Karpas-422 (cell line): Measurements from ENCODE around the gene CRY2. TPM values are rescaled to one million over a fixed set of nuclear protein-coding genes. Genes with fewer than 3 reads are reported as not detected.

Experiments
- DNase-seq: peaks from one replicate; pipeline ENCODE4 v3.0.0-alpha.2; 2015
- H2AFZ ChIP-seq: fragments of 200-600 bp; sonication (generic); 2 replicates; pipeline ENCODE4 v1.6.1; 2014; ENCODE audit warnings: antibody characterized with exemption, low read length, mixed read lengths
- H3K27ac ChIP-seq: fragments of 200-600 bp; sonication (generic); 2 replicates; pipeline ENCODE4 v1.5.1; 2014; ENCODE audit warnings: mild to moderate bottlenecking, low read length, moderate library complexity
- H3K27me3 ChIP-seq: fragments of 200-600 bp; sonication (generic); 2 replicates; pipeline ENCODE4 v1.6.1; 2014; ENCODE audit warnings: low read length, mixed read lengths
- H3K36me3 ChIP-seq: fragments of 200-600 bp; sonication (generic); 2 replicates; pipeline ENCODE4 v1.6.1; 2014; ENCODE audit warnings: low read length, mixed read lengths; ENCODE audit not compliant: insufficient read depth
- H3K4me1 ChIP-seq: fragments of 200-600 bp; sonication (generic); 2 replicates; pipeline ENCODE4 v1.6.1; 2014; ENCODE audit warnings: mild to moderate bottlenecking, low read length, mixed read lengths
- H3K4me2 ChIP-seq: fragments of 200-600 bp; sonication (generic); 2 replicates; pipeline ENCODE4 v1.6.1; 2014; ENCODE audit warnings: low read length, low read depth, mild to moderate bottlenecking; ENCODE audit not compliant: poor library complexity, severe bottlenecking
- H3K4me3 ChIP-seq: fragments of 200-600 bp; sonication (generic); 2 replicates; pipeline ENCODE4 v1.5.1; 2014; ENCODE audit warnings: mild to moderate bottlenecking, antibody characterized with exemption, low read length, mixed read lengths
- H3K79me2 ChIP-seq: fragments of 200-600 bp; sonication (generic); 2 replicates; pipeline ENCODE4 v1.6.1; 2014; ENCODE audit warnings: mild to moderate bottlenecking, low read length, mixed read lengths
- H3K9ac ChIP-seq: fragments of 200-600 bp; sonication (generic); 2 replicates; pipeline ENCODE4 v1.6.0; 2014; ENCODE audit warnings: low read length
- H3K9me2 ChIP-seq: fragments of 200-600 bp; sonication (generic), shearing (Covaris generic); replicated peaks from 2 replicates; pipeline ENCODE4 v1.6.0; 2014; ENCODE audit warnings: mild to moderate bottlenecking, low read length, moderate library complexity; ENCODE audit not compliant: insufficient read depth
- H3K9me3 ChIP-seq: fragments of 300-700, 200-600 bp; sonication (generic); 2 replicates; pipeline ENCODE4 v1.6.1; 2014; ENCODE audit warnings: low read length, mixed read lengths
- H4K20me1 ChIP-seq: fragments of 200-600 bp; sonication (generic); 2 replicates; pipeline ENCODE4 v1.6.1; 2014; ENCODE audit warnings: mild to moderate bottlenecking, antibody characterized with exemption, low read length, low read depth; ENCODE audit not compliant: insufficient read depth
- total RNA-seq: library from RNA; depleted of rRNA; stranded (reverse); fragments of >200 nt; shearing (Covaris generic); gene quantifications from 2 replicates; pipeline ENCODE4 v1.2.3, GENCODE V29; 2014; ENCODE audit warnings: low replicate concordance; rRNA removed

CRY2 gene
- total RNA-seq, result 12.5 and 16.1 TPM in 2 replicates

DNA sequence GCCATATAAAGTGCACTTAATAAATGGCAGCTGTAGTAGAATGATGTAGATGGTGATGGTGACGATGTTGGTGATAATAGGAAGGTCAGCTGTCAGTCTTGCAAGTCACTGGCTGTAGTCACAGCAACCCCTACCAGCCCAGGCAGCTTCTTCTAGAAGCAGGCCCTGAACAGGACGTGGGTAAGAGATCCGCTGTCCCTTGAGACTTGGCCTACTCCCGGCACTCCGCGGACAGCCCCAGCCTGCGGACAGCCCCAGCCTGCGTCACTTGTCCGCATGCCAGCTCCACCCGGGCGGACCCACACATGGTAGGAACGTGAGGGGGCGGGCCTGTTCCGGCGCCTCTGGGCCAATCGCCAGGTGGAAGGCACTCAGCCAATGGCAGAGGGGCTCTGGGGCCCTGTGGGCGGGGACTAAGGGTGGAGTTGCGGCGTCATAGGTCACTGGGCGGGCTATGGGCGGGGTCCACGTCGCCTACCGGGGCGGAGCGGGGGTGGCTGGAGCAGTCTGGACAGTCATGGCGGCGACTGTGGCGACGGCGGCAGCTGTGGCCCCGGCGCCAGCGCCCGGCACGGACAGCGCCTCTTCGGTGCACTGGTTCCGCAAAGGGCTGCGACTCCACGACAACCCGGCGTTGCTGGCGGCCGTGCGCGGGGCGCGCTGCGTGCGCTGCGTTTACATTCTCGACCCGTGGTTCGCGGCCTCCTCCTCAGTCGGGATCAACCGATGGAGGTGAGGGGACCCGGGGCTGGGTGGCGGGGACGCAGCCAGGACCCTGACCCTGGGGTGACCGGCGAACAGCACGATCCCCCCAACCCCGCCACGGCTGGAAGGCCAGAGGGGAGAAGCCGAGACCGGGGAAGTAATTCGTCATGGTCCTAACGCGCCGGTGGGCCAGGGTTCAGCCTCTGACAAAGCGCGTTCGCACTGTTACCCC is at the start of gene CRY2:
Gene CRY2, plus strand, starts transcription at position 502 of the 937 bp plus-strand sequence. Its CDS starts 16 bp downstream, at position 518.
- peak within 1 kb of the TSS; percentile 97 for H3K4me3 ChIP-seq
- H3K36me3 ChIP-seq, result 0 out of 2 replicates have a peak, but pooled peaks cover 3% of the 10 kb centered on the region
- no peaks in the 10 kb centered on the region for H3K27me3 ChIP-seq
- H3K79me2 ChIP-seq, result peaks cover 10% of the 10 kb centered on the region
- H3K4me1 ChIP-seq, result peaks cover 31% of the 10 kb centered on the region
- peak within 1 kb of the TSS; percentile 90 for H3K9ac ChIP-seq
- peak within 1 kb of the TSS; percentile 91 for H3K4me2 ChIP-seq
- peak; percentile 99 for DNase-seq
- H2AFZ ChIP-seq, result peak within 1 kb of the TSS; percentile 93
- H4K20me1 ChIP-seq, result peaks cover 35% of the 10 kb centered on the region
- H3K27ac ChIP-seq, result no peak within 1 kb of the TSS
- H3K9me3 ChIP-seq, result no peaks in the 10 kb centered on the region
- no peaks in the 10 kb centered on the region for H3K9me2 ChIP-seq

DNA sequence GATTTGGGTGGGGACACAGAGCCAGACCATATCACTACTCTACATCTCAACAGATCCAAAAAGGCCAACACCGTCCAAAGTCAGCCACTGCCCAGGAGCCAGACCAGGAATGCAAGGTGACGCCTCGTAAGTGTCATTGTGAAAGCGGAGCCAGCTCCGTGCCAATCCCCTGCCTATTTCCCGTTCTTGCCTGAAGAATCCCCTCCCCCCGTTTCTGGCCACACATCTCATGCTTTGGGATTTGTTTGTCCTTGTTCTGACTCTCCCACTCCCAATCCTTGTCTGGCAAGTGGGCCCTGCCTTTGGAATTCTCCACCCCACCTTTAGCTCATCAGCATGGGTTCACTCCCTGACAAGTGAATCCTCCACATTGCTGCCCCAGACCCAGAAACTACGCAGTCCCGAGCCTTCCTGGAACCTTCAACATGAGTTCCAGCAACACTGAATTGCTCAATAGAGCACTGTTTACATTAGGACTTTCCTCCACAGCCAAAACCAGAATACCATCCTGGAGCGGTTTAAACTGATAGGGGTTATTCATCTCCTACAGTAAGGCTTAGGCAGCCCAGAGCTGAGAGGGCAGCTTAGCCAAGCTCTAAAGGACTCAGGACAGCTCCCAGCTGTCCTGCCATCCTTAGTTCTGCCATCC is 48.4 kb upstream of the CRY2 start:
- H3K4me1 ChIP-seq, result no peaks in the 10 kb centered on the region
- H3K9me2 ChIP-seq, result no peaks in the 10 kb centered on the region
- H3K36me3 ChIP-seq, result no peaks in the 10 kb centered on the region
- no peak overlapping the region for H3K9ac ChIP-seq
- H4K20me1 ChIP-seq, result no peaks in the 10 kb centered on the region
- DNase-seq, result no peak
- no peak overlapping the region for H2AFZ ChIP-seq
- H3K9me3 ChIP-seq, result no peaks in the 10 kb centered on the region
- H3K27me3 ChIP-seq, result no peaks in the 10 kb centered on the region
- H3K79me2 ChIP-seq, result no peaks in the 10 kb centered on the region
- no peak overlapping the region for H3K27ac ChIP-seq
- no peak overlapping the region for H3K4me2 ChIP-seq
- no peak overlapping the region for H3K4me3 ChIP-seq

DNA sequence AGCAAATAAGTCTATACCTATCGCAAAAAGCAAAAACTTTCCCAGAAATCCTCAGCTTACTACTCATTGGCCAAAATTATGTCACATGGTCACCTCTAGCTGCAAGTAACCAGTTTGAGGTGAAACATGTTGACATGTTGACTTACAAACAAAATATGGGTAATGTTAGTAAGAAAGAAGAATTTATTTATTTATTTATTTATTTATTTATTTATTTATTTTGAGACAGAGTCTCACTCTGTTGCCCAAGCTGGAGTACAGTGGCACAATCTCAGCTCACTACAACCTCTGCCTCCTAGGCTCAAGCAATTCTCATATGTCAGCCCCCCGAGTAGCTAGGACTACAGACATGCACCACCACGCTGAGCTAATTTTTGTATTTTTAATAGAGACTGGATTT is 47.7 kb upstream of the CRY2 start:
- Histone ChIP-seq H3K4me3 (no peak overlapping the region), H3K9me2 (no peaks in the 10 kb centered on the region), H3K79me2 (no peaks in the 10 kb centered on the region), H4K20me1 (no peaks in the 10 kb centered on the region), H3K4me1 (peaks cover 5% of the 10 kb centered on the region), H3K9me3 (no peaks in the 10 kb centered on the region), H2AFZ (no peak overlapping the region), H3K4me2 (no peak overlapping the region), H3K9ac (no peak overlapping the region), H3K27ac (no peak overlapping the region), H3K36me3 (no peaks in the 10 kb centered on the region), H3K27me3 (no peaks in the 10 kb centered on the region)
- DNase-seq, result no peak

- no peak overlapping the region for H3K4me3 ChIP-seq
- no peak overlapping the region for H3K4me2 ChIP-seq
- H4K20me1 ChIP-seq, result no peaks in the 10 kb centered on the region
- no peaks in the 10 kb centered on the region; the same call in 1 of the 2 replicates for H3K79me2 ChIP-seq
- H3K36me3 ChIP-seq, result no peaks in the 10 kb centered on the region
- no peaks in the 10 kb centered on the region for H3K27me3 ChIP-seq
- no peak overlapping the region for H3K9ac ChIP-seq
- no peak overlapping the region for H3K27ac ChIP-seq
- H2AFZ ChIP-seq, result no peak overlapping the region
- no peaks in the 10 kb centered on the region for H3K9me2 ChIP-seq
- peaks cover 7% of the 10 kb centered on the region for H3K4me1 ChIP-seq
- no peaks in the 10 kb centered on the region for H3K9me3 ChIP-seq
- DNase-seq, result no peak
Measured at GRCh38 chr11:45800261-45800660, 47.0 kb upstream of the CRY2 start.

DNA sequence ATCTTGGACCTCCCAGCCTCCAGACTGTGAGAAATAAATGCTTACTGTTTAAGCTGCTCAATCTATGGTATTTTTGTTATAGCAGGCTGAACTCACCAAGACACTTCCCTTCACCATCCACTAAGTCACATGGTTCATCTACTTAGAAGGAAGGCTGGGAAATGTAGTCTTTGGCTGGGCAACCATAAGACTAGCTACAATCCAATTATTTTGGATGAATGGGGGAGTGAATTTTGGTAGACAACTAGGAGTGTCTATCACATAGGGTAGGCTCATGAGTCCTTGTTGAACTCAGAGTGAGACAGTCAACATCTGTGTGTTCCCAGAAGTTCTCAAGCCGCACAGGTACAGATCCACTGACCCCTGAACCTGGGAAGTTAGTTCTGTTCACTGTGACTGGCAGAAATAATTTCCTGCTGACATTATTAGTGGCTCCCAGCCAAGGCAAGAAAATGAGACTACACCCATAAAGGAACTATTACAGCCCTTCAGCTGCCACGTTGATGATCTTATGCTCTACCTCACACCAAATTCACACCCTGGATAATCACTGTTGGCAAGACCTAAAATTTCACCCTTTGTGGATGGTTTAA is 45.5 kb upstream of the CRY2 start:
- H3K9ac ChIP-seq, result no peak overlapping the region
- no peaks in the 10 kb centered on the region for H3K9me2 ChIP-seq
- peaks cover 20% of the 10 kb centered on the region for H3K4me1 ChIP-seq
- H3K4me3 ChIP-seq, result no peak overlapping the region
- peaks cover 15% of the 10 kb centered on the region for H3K79me2 ChIP-seq
- H3K36me3 ChIP-seq, result no peaks in the 10 kb centered on the region
- no peaks in the 10 kb centered on the region for H4K20me1 ChIP-seq
- H3K27ac ChIP-seq, result no peak overlapping the region
- no peak overlapping the region for H3K4me2 ChIP-seq
- H3K9me3 ChIP-seq, result no peaks in the 10 kb centered on the region
- H2AFZ ChIP-seq, result no peak overlapping the region
- no peak for DNase-seq
- H3K27me3 ChIP-seq, result no peaks in the 10 kb centered on the region

DNA sequence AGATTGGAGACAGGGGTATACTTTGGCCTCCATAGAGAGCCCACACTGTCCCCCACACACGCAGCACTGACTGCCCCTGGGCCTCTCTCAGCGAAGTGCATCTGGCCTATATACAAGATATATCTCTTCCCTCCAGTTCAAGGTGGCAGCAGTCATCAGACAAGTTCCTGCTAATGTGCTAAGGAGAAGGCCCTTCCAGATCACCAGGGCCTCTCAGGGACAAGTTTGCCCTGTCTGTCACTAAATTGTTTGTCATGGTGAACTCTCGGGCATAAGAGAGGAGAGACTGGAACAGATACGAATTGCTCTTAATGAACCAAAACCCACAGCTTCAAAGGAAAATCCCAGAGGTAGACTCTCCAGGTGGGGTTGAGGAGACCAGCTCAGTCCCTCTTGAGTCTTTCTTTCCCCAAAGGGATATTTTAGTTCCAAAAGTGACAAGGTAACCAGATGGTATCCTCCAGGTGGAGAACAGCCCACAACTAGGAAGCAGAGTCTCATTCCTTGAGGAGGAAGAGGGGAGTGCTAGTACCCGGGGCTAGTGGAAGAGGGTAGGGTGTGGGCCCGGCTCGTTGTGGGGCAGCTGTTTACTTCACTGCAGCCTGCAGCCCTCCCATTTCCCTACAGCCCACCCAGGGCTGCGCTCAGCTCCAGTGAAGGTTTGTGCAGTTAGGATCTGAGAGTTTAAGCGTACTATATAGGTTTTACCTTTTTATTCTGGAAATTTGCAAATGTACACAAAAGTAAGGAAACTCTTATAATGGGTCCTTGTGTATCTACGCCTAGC is 44.6 kb upstream of the CRY2 start:
- Histone ChIP-seq H3K27ac (no peak overlapping the region), H3K27me3 (no peaks in the 10 kb centered on the region), H3K9me2 (no peaks in the 10 kb centered on the region), H3K36me3 (no peaks in the 10 kb centered on the region), H3K9me3 (no peaks in the 10 kb centered on the region), H3K4me3 (no peak overlapping the region), H2AFZ (no peak overlapping the region), H3K9ac (no peak overlapping the region), H3K79me2 (peaks cover 24% of the 10 kb centered on the region), H4K20me1 (no peaks in the 10 kb centered on the region), H3K4me1 (peaks cover 29% of the 10 kb centered on the region), H3K4me2 (no peak overlapping the region)
- no peak for DNase-seq

GRCh38 chr11:45803971-45804760 is 43.1 kb upstream of the CRY2 start:
- peak overlapping the region; percentile 95 for H3K4me2 ChIP-seq
- H3K4me3 ChIP-seq, result peak overlapping the region; percentile 87
- H3K9me3 ChIP-seq, result no peaks in the 10 kb centered on the region
- peaks cover 31% of the 10 kb centered on the region for H3K4me1 ChIP-seq
- H4K20me1 ChIP-seq, result no peaks in the 10 kb centered on the region
- no peaks in the 10 kb centered on the region for H3K36me3 ChIP-seq
- peak overlapping the region; percentile 86 for H3K9ac ChIP-seq
- peak; percentile 56 for DNase-seq
- no peaks in the 10 kb centered on the region for H3K27me3 ChIP-seq
- peak overlapping the region; percentile 99 for H2AFZ ChIP-seq
- no peak overlapping the region for H3K27ac ChIP-seq
- no peaks in the 10 kb centered on the region for H3K9me2 ChIP-seq
- peaks cover 26% of the 10 kb centered on the region for H3K79me2 ChIP-seq
